AG09309 (cell line): ENCODE data around the gene ETV3.
A peak's percentile ranks its signal among the peaks of the same experiment; 100 is the strongest.

ENCODE experiments used
- DNase-seq: peaks from one replicate; pipeline ENCODE4 v3.0.0-alpha.2; 2010; ENCODE audit warnings: low read depth
- H3K4me3 ChIP-seq: 2 replicates; pipeline ENCODE4 v1.5.1; 2011; ENCODE audit warnings: mild to moderate bottlenecking, low read depth, low read length, moderate library complexity; ENCODE audit not compliant: control insufficient read depth
- CTCF ChIP-seq: IDR thresholded peaks from 2 replicates; pipeline ENCODE4 v1.5.1; 2011; ENCODE audit warnings: mild to moderate bottlenecking, low read depth, low read length, inconsistent platforms; ENCODE audit not compliant: insufficient read depth, control insufficient read depth; ENCODE audit errors: missing control alignments

ETV3 gene

GRCh38 chr1:157170677-157171515 is 32.7 kb upstream of the ETV3 start:
- no peak for DNase-seq

GRCh38 chr1:157168015-157168414 is 29.8 kb upstream of the ETV3 start:
- TF ChIP-seq CTCF, result no peak
- DNase-seq, result no peak

More at GRCh38 chr1:157170677-157171515, 32.7 kb upstream of the ETV3 start:
- no peak overlapping the region for H3K4me3 ChIP-seq
- TF ChIP-seq CTCF, result peak; percentile 64

GRCh38 chr1:157167437-157167836 is 29.2 kb upstream of the ETV3 start:
- no peak overlapping the region for H3K4me3 ChIP-seq
- TF ChIP-seq CTCF, result no peak
- DNase-seq, result no peak

More at GRCh38 chr1:157168015-157168414, 29.8 kb upstream of the ETV3 start:
- no peak overlapping the region for H3K4me3 ChIP-seq

- DNase-seq, result no peak
- TF ChIP-seq CTCF, result no peak
These were observed 28.4 kb upstream of the ETV3 start for GRCh38 chr1:157166590-157166989.

GRCh38 chr1:157163273-157164127 is 25.3 kb upstream of the ETV3 start:
- H3K4me3 ChIP-seq, result no peak overlapping the region
- TF ChIP-seq CTCF, result peak; percentile 98
- no peak for DNase-seq

More at GRCh38 chr1:157166590-157166989, 28.4 kb upstream of the ETV3 start:
- H3K4me3 ChIP-seq, result no peak overlapping the region

- no peak overlapping the region for H3K4me3 ChIP-seq
- no peak for DNase-seq
- TF ChIP-seq CTCF, result no peak
These were observed 24.1 kb upstream of the ETV3 start for GRCh38 chr1:157162345-157162744.
